Measurements from ENCODE around the gene C3orf62.

Gene C3orf62

GRCh38 chr3:49276475-49277382 is at the start of gene C3orf62:
Gene C3orf62 (minus strand): TSS chr3:49277232. CDS start chr3:49276872, 360 bp downstream.
- DNase-seq: peak; percentile 70 to 95 (median 87)
- intact Hi-C loops (cut with DNase I): loop anchor here (5.0 kb wide), 1 partner anchor 104 kb away; the partner anchor contains the start of gene KLHDC8B

- DNase-seq: no peak
- intact Hi-C loops (cut with DNase I): no loop called here
These were observed 47.7 kb upstream of the C3orf62 start for GRCh38 chr3:49324768-49325167.

GRCh38 chr3:49316696-49317457 is 39.8 kb upstream of the C3orf62 start:
- intact Hi-C loops (cut with DNase I): no loop called here
- DNase-seq: peak in 25 of 42 donors; percentile 11 to 63 (median 33)

- DNase-seq: peak in 6 of 42 donors; percentile 8 to 42 (median 16)
- intact Hi-C loops (cut with DNase I): no loop called here
These were observed 37.1 kb upstream of the C3orf62 start for GRCh38 chr3:49313896-49314688.

GRCh38 chr3:49311283-49311682 is 34.3 kb upstream of the C3orf62 start:
- DNase-seq: no peak
- intact Hi-C loops (cut with DNase I): no loop called here

GRCh38 chr3:49310677-49311076 is 33.6 kb upstream of the C3orf62 start:
- intact Hi-C loops (cut with DNase I): no loop called here
- no peak for DNase-seq

GRCh38 chr3:49305608-49306007 is 28.6 kb upstream of the C3orf62 start:
- DNase-seq: no peak
- intact Hi-C loops (cut with DNase I): no loop called here

- intact Hi-C loops (cut with DNase I): no loop called here
- no peak for DNase-seq
These were observed 25.6 kb upstream of the C3orf62 start for GRCh38 chr3:49302613-49303012.

GRCh38 chr3:49300595-49300994 is 23.6 kb upstream of the C3orf62 start:
- intact Hi-C loops (cut with DNase I): no loop called here
- DNase-seq: no peak

- intact Hi-C loops (cut with DNase I): no loop called here
These were observed 21.5 kb upstream of the C3orf62 start for GRCh38 chr3:49298511-49298910.

GRCh38 chr3:49296781-49297411 is 19.9 kb upstream of the C3orf62 start:
- no peak for DNase-seq
- intact Hi-C loops (cut with DNase I): no loop called here

More at GRCh38 chr3:49298511-49298910, 21.5 kb upstream of the C3orf62 start:
- DNase-seq: no peak

- intact Hi-C loops (cut with DNase I): no loop called here
- DNase-seq: peak in 17 of 42 donors; percentile 3 to 52 (median 28)
These were observed 18.5 kb upstream of the C3orf62 start for GRCh38 chr3:49295489-49296058.

GRCh38 chr3:49294343-49294742 is 17.3 kb upstream of the C3orf62 start:
- intact Hi-C loops (cut with DNase I): no loop called here
- DNase-seq: no peak

- DNase-seq: no peak
- intact Hi-C loops (cut with DNase I): no loop called here
These were observed 7.0 kb upstream of the C3orf62 start for GRCh38 chr3:49283997-49284396.

GRCh38 chr3:49279376-49279775 is 2.3 kb upstream of the C3orf62 start:
- DNase-seq: no peak
- intact Hi-C loops (cut with DNase I): loop anchor here (5.0 kb wide), 1 partner anchor 107 kb away; the partner anchor contains the start of gene KLHDC8B

GRCh38 chr3:49278548-49278947 is 1.5 kb upstream of the C3orf62 start:
- DNase-seq: no peak
- intact Hi-C loops (cut with DNase I): loop anchor here (5.0 kb wide), 1 partner anchor 106 kb away; the partner anchor contains the start of gene KLHDC8B

GRCh38 chr3:49277383-49277775 is 347 bp upstream of the C3orf62 start:
- intact Hi-C loops (cut with DNase I): loop anchor here (5.0 kb wide), 1 partner anchor 105 kb away; the partner anchor contains the start of gene KLHDC8B
- no peak for DNase-seq

Measured in head of caudate nucleus (tissue), 42 donors.